ENCODE results near the gene ZNF32. TPM values are rescaled to one million over a fixed set of nuclear protein-coding genes. Genes with fewer than 3 reads are reported as not detected.

The ZNF32 gene
- total RNA-seq, 4 donors from 2014 or later = 28.9 to 63.3 (median 48.4) TPM

GRCh38 chr10:43694526-43694925 is 45.8 kb upstream of the ZNF32 start:
- Histone ChIP-seq H3K27ac (no peak overlapping the region), H3K9me3 (no peaks in the 10 kb centered on the region), H3K4me1 (peaks cover 5 to 11% of the 10 kb centered on the region in 2 donors), H3K4me3 (replicated peaks in 1 of 3) (no peak overlapping the region), H3K27me3 (no peaks in the 10 kb centered on the region), H3K36me3 (no peaks in the 10 kb centered on the region)
- 94 to 97% methylated on average over 7 of the region's 7 CpGs for WGBS, 2 donors
- intact Hi-C loops (cut with DNase I) = no loop called here
- TF ChIP-seq CTCF (IDR thresholded peaks at IDR 0.05) (no peak), POLR2A (IDR thresholded peaks at IDR 0.05) (no peak)
- DNase-seq = no peak

GRCh38 chr10:43693602-43694001 is 44.9 kb upstream of the ZNF32 start:
- no peak for TF ChIP-seq CTCF (IDR thresholded peaks at IDR 0.05)
- no peak for TF ChIP-seq POLR2A (IDR thresholded peaks at IDR 0.05)
- no peak overlapping the region for H3K4me3 ChIP-seq (replicated peaks in 1 of 3)

GRCh38 chr10:43692051-43692825 is 43.6 kb upstream of the ZNF32 start:
- H3K27ac ChIP-seq = no peak overlapping the region
- no peaks in the 10 kb centered on the region for H3K27me3 ChIP-seq
- no peak for TF ChIP-seq POLR2A (IDR thresholded peaks at IDR 0.05)
- H3K4me1 ChIP-seq = peaks cover 10 to 22% of the 10 kb centered on the region in 2 donors
- no peaks in the 10 kb centered on the region for H3K9me3 ChIP-seq
- no peaks in the 10 kb centered on the region for H3K36me3 ChIP-seq
- no peak for DNase-seq
- H3K4me3 ChIP-seq (replicated peaks in 1 of 3) = no peak overlapping the region
- 87 to 91% methylated on average over 10 of the region's 10 CpGs for WGBS, 2 donors
- intact Hi-C loops (cut with DNase I) = no loop called here

More at GRCh38 chr10:43693602-43694001, 44.9 kb upstream of the ZNF32 start:
- Histone ChIP-seq H3K27me3 (no peaks in the 10 kb centered on the region), H3K4me1 (peaks cover 10 to 20% of the 10 kb centered on the region in 2 donors), H3K36me3 (no peaks in the 10 kb centered on the region), H3K9me3 (no peaks in the 10 kb centered on the region), H3K27ac (no peak overlapping the region)
- DNase-seq = no peak
- WGBS, 2 donors = 74 to 77% methylated on average over 3 of the region's 3 CpGs
- intact Hi-C loops (cut with DNase I) = no loop called here

DNA sequence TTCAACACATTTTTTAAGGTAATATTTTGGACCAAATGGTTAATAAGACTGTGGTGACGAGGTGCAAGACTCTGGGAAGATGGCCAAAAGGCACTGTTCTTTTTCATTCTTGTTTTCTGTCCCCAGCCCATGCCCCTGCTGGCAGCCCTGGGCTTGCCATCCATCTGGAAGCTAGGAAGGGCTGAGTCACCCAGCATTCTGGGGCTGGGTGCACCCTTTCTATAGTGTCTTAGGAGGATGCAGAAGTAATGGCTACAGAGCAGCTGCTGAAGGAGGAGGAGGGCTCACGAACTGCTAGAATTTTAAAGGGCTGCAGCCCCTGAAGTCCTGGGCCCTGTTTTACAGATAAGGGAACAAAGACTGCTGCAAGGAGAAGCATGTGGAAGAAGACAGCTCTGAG is 42.8 kb upstream of the ZNF32 start:
- 67 to 79% methylated on average over 2 of the region's 2 CpGs for WGBS, 2 donors

More for the DNA sequence above, 42.8 kb upstream of the ZNF32 start:
- no peak for DNase-seq
- H3K27ac ChIP-seq = no peak overlapping the region
- H3K4me3 ChIP-seq (replicated peaks in 1 of 3) = no peak overlapping the region
- H3K9me3 ChIP-seq = no peaks in the 10 kb centered on the region
- H3K36me3 ChIP-seq = no peaks in the 10 kb centered on the region
- peaks cover 10 to 22% of the 10 kb centered on the region in 2 donors for H3K4me1 ChIP-seq
- TF ChIP-seq CTCF (IDR thresholded peaks at IDR 0.05) (no peak), POLR2A (IDR thresholded peaks at IDR 0.05) (no peak)
- no peaks in the 10 kb centered on the region for H3K27me3 ChIP-seq
- intact Hi-C loops (cut with DNase I) = no loop called here
